Caco-2 (cell line): Measurements from ENCODE around the gene SLC18A3. TPM values are rescaled to one million over a fixed set of nuclear protein-coding genes. Genes with fewer than 3 reads are reported as not detected.

Experiments used
- BruUV-seq: library from RNA; stranded (reverse); fragments of 400-500 nt; replicated peaks from 2 replicates; lab custom pipeline; 2021; lab: Mats Ljungman, UMichigan
- CTCF ChIA-PET: fragments of 300-600 bp; sonication (Branson Sonifier 250); formaldehyde crosslinking; loops from one replicate; lab custom pipeline; 2022; ENCODE audit warnings: antibody characterized with exemption; lab: Charles Lee
- POLR2A ChIA-PET: fragments of 300-600 bp; sonication (Branson Sonifier 250); formaldehyde crosslinking; loops from one replicate; lab custom pipeline; 2022; ENCODE audit warnings: antibody characterized with exemption; lab: Charles Lee
- DNase-seq, 2 experiments: peaks; one replicate each; pipeline versions ENCODE4 v3.0.0 to v3.0.0-alpha.2; 2020 to 2022
- H3K27me3 ChIP-seq: replicated peaks from 2 replicates; pipeline ENCODE4 v1.6.0; 2011; ENCODE audit warnings: low read length; ENCODE audit not compliant: control insufficient read depth, insufficient read depth
- H3K36me3 ChIP-seq: 2 replicates; pipeline ENCODE4 v1.5.1; 2011; ENCODE audit warnings: low read length; ENCODE audit not compliant: control insufficient read depth, insufficient read depth
- H3K4me1 ChIP-seq: fragments of 250-450 bp; sonication (Bioruptor Pico); 2 replicates; pipeline ENCODE4 v1.5.1; 2020; ENCODE audit warnings: mild to moderate bottlenecking
- H3K4me3 ChIP-seq: 2 replicates; pipeline ENCODE4 v1.5.1; 2011; ENCODE audit warnings: low read depth, mild to moderate bottlenecking, control low read depth, low read length
- H3K9me3 ChIP-seq: fragments of 250-450 bp; sonication (Bioruptor Pico); 2 replicates; pipeline ENCODE4 v1.5.1; 2020; ENCODE audit warnings: mild to moderate bottlenecking, moderate library complexity
- H3K27ac Mint-ChIP-seq: one replicate; pipeline ENCODE4 v1.8.0; 2022; ENCODE audit warnings: mixed read lengths; ENCODE audit not compliant: unreplicated experiment
- H3K27me3 Mint-ChIP-seq: one replicate; pipeline ENCODE4 v1.8.0; 2022; ENCODE audit warnings: mixed read lengths; ENCODE audit not compliant: insufficient read depth, unreplicated experiment
- H3K36me3 Mint-ChIP-seq: one replicate; pipeline ENCODE4 v1.8.0; 2022; ENCODE audit warnings: mild to moderate bottlenecking, mixed read lengths; ENCODE audit not compliant: insufficient read depth, unreplicated experiment
- H3K4me1 Mint-ChIP-seq: one replicate; pipeline ENCODE4 v1.8.0; 2022; ENCODE audit warnings: low read depth, mixed read lengths; ENCODE audit not compliant: unreplicated experiment
- H3K4me3 Mint-ChIP-seq: one replicate; pipeline ENCODE4 v1.8.0; 2022; ENCODE audit warnings: mild to moderate bottlenecking, moderate library complexity, mixed read lengths; ENCODE audit not compliant: unreplicated experiment
- H3K9me3 Mint-ChIP-seq: one replicate; pipeline ENCODE4 v1.8.0; 2022; ENCODE audit warnings: mixed read lengths; ENCODE audit not compliant: unreplicated experiment
- CTCF ChIP-seq, 2 experiments: fragments of 200-600 bp in 1 of 2; IDR thresholded peaks; 1 replicate in 1 of 2; 2 replicates in 1 of 2; pipeline versions ENCODE4 v1.5.1 to v1.8.0; 2011 to 2022; ENCODE audit warnings: antibody characterized with exemption in 1 of 2, control low read depth in 1 of 2, inconsistent platforms in 1 of 2, low read depth in 1 of 2, low read length in 1 of 2, mild to moderate bottlenecking in 1 of 2, moderate library complexity in 1 of 2; ENCODE audit not compliant: insufficient read depth in 1 of 2, severe bottlenecking in 1 of 2, unreplicated experiment in 1 of 2
- intact Hi-C: fragments of 100-400 bp; cut with micrococcal nuclease; formaldehyde crosslinking; loops from one replicate; pipeline ENCODE4 v1.10.0; 2022; ENCODE audit not compliant: unreplicated experiment
- total RNA-seq: library from RNA; stranded (reverse); gene quantifications from 2 replicates; pipeline ENCODE4 v1.2.3, GENCODE V29; 2022

SLC18A3 gene
- total RNA-seq, 1 experiment from 2014 or later, result not detected

GRCh38 chr10:49643241-49644034 lies 33.3 kb downstream of the SLC18A3 start:
- Mint-ChIP-seq H3K4me3 (no peak overlapping the region), H3K27ac (no peak overlapping the region), H3K9me3 (no peaks in the 10 kb centered on the region), H3K4me1 (no peaks in the 10 kb centered on the region), H3K36me3 (no peaks in the 10 kb centered on the region), H3K27me3 (peaks cover 15% of the 10 kb centered on the region)
- Histone ChIP-seq H3K36me3 (no peaks in the 10 kb centered on the region), H3K4me1 (no peaks in the 10 kb centered on the region), H3K27me3 (no peaks in the 10 kb centered on the region), H3K4me3 (no peak overlapping the region), H3K9me3 (no peaks in the 10 kb centered on the region)
- POLR2A ChIA-PET, result no interaction called here
- intact Hi-C loops, result no loop called here
- no peak for TF ChIP-seq CTCF (IDR thresholded peaks at IDR 0.05; ENCODE audit: insufficient read depth in 1 of 2, low read depth in 1 of 2, low read length in 1 of 2, severe bottlenecking in 1 of 2, unreplicated experiment in 1 of 2)
- no TSS peak for BruUV-seq
- CTCF ChIA-PET, result no interaction called here
- DNase-seq, result peak in 1 of 2 experiments; percentile 30

DNA sequence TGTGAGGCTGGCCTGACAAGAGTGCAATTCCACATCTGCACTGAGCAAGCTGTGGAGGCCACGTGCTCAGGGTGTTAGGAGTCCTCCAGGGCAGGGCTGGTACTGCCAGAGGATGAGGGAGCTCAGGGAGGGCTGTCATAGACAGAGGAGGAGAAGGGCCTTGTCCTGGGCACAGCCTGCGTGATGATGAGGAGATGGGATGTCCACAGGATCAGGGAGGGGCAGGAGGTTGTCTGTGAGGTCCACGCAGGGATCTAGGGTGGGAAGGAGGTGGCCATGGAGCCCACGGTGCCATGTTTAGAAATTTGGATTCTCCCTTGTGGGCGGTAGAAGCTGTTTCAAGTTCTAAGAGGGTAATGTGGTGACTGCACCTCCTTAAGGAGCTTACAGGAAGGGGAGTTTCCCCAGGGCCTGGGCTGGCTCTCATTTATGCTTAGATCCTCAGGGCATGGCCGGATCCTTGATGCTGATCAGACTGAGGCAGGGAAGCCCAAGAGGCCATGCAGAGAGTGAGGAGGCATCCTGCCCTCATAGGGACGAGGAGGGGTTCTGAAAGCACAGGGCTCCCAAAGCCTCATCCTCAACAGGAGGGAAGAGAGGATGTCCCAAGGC lies 34.0 kb downstream of the SLC18A3 start:
- Mint-ChIP-seq H3K27me3 (peaks cover 14% of the 10 kb centered on the region), H3K9me3 (no peaks in the 10 kb centered on the region), H3K36me3 (no peaks in the 10 kb centered on the region), H3K4me1 (no peaks in the 10 kb centered on the region), H3K27ac (no peak overlapping the region), H3K4me3 (no peak overlapping the region)
- Histone ChIP-seq H3K36me3 (no peaks in the 10 kb centered on the region), H3K27me3 (no peaks in the 10 kb centered on the region), H3K4me1 (no peaks in the 10 kb centered on the region), H3K4me3 (no peak overlapping the region), H3K9me3 (no peaks in the 10 kb centered on the region)
- intact Hi-C loops, result no loop called here
- POLR2A ChIA-PET, result no interaction called here
- peak in 1 of 2 experiments; percentile 38 for DNase-seq
- no peak for TF ChIP-seq CTCF (IDR thresholded peaks at IDR 0.05; ENCODE audit: insufficient read depth in 1 of 2, low read depth in 1 of 2, low read length in 1 of 2, severe bottlenecking in 1 of 2, unreplicated experiment in 1 of 2)
- CTCF ChIA-PET, result no interaction called here
- BruUV-seq, result no TSS peak

DNA sequence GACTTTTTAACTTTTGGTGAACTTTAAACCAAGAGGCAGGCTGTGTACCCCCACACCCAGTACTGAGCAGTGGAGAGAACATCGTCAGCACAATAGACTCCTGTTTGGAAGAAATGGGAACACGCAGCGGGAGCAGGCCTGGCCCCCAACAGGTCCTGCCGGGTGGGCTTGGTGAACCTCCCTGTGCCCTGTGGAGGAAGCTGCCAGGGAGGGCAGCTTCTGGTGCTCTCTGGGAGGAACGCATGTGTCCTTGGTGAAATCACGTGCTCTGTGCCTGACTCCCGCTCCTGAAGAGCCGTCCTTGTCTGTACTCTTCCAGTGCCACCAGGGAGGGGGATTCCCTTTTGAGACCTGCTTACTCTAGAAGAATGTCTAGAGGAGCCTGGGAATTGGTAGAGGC lies 35.3 kb downstream of the SLC18A3 start:
- CTCF ChIA-PET, result no interaction called here
- Histone ChIP-seq H3K4me1 (no peaks in the 10 kb centered on the region), H3K36me3 (no peaks in the 10 kb centered on the region), H3K4me3 (no peak overlapping the region), H3K9me3 (no peaks in the 10 kb centered on the region), H3K27me3 (no peaks in the 10 kb centered on the region)
- intact Hi-C loops, result no loop called here
- Mint-ChIP-seq H3K27me3 (peaks cover 6% of the 10 kb centered on the region), H3K27ac (no peak overlapping the region), H3K9me3 (no peaks in the 10 kb centered on the region), H3K4me1 (no peaks in the 10 kb centered on the region), H3K36me3 (no peaks in the 10 kb centered on the region), H3K4me3 (no peak overlapping the region)
- DNase-seq, result peak in 1 of 2 experiments; percentile 22
- TF ChIP-seq CTCF (IDR thresholded peaks at IDR 0.05; ENCODE audit: insufficient read depth in 1 of 2, low read depth in 1 of 2, low read length in 1 of 2, severe bottlenecking in 1 of 2, unreplicated experiment in 1 of 2), result no peak
- no TSS peak for BruUV-seq
- POLR2A ChIA-PET, result no interaction called here
